Muscle layer of colon (tissue), 2 donors: Measurements from ENCODE around the gene RBKS.

Experiments
- H3K27ac ChIP-seq: one replicate; pipeline ENCODE4 v1.7.0; 2013; ENCODE audit warnings: low read depth, mild to moderate bottlenecking, low read length, moderate library complexity
- H3K27me3 ChIP-seq, 2 donors: one replicate each; pipeline ENCODE4 v1.7.0; 2013; ENCODE audit warnings: low read length in 2 of 2, mild to moderate bottlenecking in 2 of 2; ENCODE audit not compliant: insufficient read depth in 2 of 2, control insufficient read depth in 1 of 2
- H3K36me3 ChIP-seq: one replicate; pipeline ENCODE4 v1.7.0; 2013; ENCODE audit warnings: mild to moderate bottlenecking, low read length; ENCODE audit not compliant: insufficient read depth
- H3K4me1 ChIP-seq: one replicate; pipeline ENCODE4 v1.7.0; 2013; ENCODE audit warnings: mild to moderate bottlenecking, low read length; ENCODE audit not compliant: insufficient read depth
- H3K4me3 ChIP-seq, 2 donors: one replicate each; pipeline ENCODE4 v1.7.0; 2013; ENCODE audit warnings: low read length in 2 of 2, low read depth in 1 of 2, mild to moderate bottlenecking in 1 of 2, moderate library complexity in 1 of 2
- H3K9ac ChIP-seq: one replicate; pipeline ENCODE4 v1.7.0; 2013; ENCODE audit warnings: low read length
- H3K9me3 ChIP-seq: one replicate; pipeline ENCODE4 v1.7.0; 2013; ENCODE audit warnings: mild to moderate bottlenecking, low read length
- donor health status: abdominal sarcoma.
- donor health status: Adenocarcinoma of cecum.

Gene RBKS

GRCh38 chr2:27738349-27739057, 151.7 kb downstream of the RBKS start:
- H3K9ac ChIP-seq: no peak overlapping the region
- H3K36me3 ChIP-seq: no peaks in the 10 kb centered on the region
- H3K4me3 ChIP-seq: no peak overlapping the region
- H3K9me3 ChIP-seq: no peaks in the 10 kb centered on the region
- H3K27me3 ChIP-seq: no peaks in the 10 kb centered on the region
- peaks cover 10% of the 10 kb centered on the region for H3K4me1 ChIP-seq
- H3K27ac ChIP-seq: no peak overlapping the region

DNA sequence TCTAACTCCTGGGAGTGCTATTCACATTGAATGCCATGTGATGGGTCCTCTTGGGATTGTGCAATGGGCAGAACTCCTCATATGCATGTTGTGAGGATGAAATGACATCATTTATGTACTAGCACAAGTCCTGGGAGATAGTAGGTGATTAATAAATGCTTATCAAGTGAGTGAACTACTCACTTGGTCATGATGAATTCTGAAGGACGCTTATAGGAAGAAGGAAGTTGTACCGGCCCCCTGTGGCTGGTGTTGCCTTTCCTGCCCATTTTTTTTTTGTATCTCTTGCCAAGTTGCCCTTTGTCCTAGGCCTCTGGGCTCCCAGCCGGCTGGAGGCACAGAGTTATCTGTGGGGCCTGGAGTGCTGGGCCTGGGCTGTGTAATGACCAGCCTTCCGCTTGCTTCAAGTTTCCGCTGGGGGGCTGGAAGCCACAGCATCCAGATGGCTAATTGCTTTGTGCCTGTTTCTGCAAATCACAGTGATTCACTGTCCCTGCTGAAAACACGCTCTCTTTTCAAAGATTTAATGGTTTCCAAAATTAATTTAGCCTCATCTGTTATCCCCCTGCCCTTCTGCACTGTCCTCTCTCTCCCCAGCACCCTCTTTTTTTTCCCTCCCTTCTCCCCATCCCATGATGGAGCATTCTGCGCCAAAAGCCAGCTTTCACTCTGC, 152.4 kb downstream of the RBKS start:
- H3K4me3 ChIP-seq: no peak overlapping the region
- peaks cover 10% of the 10 kb centered on the region for H3K4me1 ChIP-seq
- H3K27ac ChIP-seq: no peak overlapping the region
- H3K27me3 ChIP-seq: no peaks in the 10 kb centered on the region
- no peak overlapping the region for H3K9ac ChIP-seq
- H3K9me3 ChIP-seq: no peaks in the 10 kb centered on the region
- no peaks in the 10 kb centered on the region for H3K36me3 ChIP-seq

DNA sequence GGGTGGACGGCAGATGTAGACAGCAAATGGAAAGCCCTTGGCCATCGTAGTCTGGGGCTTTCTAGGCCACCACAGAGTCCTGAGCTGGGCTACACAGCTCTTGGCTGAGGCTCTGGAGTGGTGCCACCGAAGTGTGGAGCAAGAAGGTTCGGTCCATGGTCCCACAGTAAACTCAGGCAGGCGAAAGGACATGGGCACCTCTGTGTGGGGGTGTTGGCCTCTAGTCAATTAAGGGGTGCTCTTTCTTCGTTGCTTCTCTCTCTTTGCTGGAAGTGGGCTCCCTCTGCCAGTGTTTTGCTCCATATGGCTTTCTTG, 153.3 kb downstream of the RBKS start:
- H3K27ac ChIP-seq: no peak overlapping the region
- no peak overlapping the region for H3K9ac ChIP-seq
- no peaks in the 10 kb centered on the region for H3K9me3 ChIP-seq
- H3K4me1 ChIP-seq: peaks cover 10% of the 10 kb centered on the region
- no peaks in the 10 kb centered on the region for H3K27me3 ChIP-seq
- H3K4me3 ChIP-seq: no peak overlapping the region
- H3K36me3 ChIP-seq: no peaks in the 10 kb centered on the region

DNA sequence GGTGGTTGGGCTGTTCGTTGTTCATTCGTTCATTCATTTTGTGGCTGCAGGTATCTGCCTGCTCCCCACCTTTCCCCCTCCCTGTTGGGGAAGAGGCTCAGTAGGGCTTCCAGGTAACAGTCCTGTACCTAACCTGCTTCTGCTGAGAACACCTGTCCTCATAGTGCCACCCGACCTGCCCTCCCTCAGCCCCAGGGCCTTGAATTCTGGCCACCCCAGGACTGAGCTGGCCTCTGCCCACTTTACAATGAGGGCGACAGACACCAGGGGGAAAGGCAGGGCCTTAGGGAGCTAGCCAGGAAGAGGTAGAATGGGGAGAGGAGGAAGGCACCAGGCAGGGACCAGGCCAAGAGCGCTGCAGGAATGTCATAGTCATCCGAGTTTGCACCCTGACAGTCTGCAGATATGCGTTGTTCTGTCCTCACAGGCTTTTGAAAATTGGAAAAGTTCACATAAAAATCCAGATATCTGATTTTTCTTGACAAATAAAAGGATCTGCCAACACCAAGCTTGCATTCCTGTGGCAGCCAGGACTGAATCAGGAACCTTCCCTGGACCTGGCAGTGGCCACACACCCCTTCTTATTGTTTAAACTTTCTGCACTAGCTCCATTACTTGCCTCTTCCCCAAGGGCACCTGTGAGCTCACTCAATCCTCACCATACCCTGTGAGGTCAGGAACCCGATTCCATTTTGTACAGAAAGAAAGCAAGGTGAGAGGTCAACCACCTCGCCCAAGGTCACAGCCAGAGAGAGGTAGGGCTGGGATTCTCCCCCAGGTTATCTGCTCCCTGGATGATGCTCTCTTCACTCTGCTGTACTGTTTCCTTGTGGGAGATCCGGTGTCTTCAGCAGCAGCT, 153.9 kb downstream of the RBKS start:
- Histone ChIP-seq H3K36me3 (no peaks in the 10 kb centered on the region), H3K4me3 (peak overlapping the region; percentile 70 to 76), H3K9ac (no peak overlapping the region), H3K4me1 (peaks cover 10% of the 10 kb centered on the region), H3K27me3 (no peaks in the 10 kb centered on the region), H3K27ac (peak overlapping the region; percentile 24), H3K9me3 (no peaks in the 10 kb centered on the region)

DNA sequence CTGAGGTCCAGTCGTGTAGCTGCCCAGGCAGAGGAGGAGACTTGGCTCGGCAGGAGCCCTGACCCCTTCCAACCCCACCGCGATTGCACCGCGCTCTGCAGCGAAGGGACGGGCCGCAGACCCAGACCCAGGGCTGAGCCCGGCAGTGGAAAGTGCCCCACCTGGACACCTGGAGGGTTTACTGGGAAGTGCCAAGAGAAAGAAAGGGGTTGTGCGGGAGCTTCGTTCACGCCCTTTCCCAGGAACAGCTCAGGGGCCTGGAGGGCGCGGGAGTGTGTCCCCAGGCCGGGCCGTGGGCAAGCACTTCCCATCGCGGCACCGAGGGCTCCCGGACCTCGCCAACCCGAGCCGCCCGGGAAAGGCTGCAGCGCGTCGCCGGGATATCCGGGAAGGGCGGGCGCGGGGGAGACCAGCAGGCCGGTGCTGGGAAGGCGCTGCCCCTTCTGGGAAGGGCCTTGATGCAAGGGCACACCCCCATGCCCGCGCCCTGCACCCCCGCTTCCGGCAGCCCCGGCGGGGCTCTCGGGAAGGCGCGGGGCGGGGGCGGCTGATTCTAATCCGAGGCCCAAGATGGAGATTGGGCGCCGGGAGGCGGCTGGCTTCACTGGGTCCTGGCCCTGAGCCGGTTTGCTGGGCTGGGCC, 154.8 kb downstream of the RBKS start:
- Histone ChIP-seq H3K27me3 (no peaks in the 10 kb centered on the region), H3K9ac (peak overlapping the region; percentile 46), H3K36me3 (no peaks in the 10 kb centered on the region)

DNA sequence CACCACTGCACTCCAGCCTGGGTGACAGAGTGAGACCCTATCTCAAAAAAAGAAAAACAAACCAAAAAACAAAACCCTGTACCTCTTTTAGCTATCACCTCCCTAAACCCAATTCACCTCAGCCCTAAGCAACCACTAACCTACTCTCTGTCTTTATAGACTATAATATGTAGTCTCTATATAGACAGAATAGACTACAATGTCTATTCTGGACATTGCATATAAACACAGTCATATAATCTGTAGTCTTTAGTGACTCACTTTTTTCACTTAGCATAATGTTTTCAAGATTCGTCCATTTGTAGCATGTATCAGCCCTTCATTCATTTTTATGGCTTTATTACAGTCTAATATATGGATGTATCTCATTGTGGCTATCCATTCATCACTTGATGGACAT, 155.9 kb downstream of the RBKS start:
- no peaks in the 10 kb centered on the region for H3K9me3 ChIP-seq
- no peaks in the 10 kb centered on the region for H3K27me3 ChIP-seq
- H3K4me1 ChIP-seq: peaks cover 10% of the 10 kb centered on the region
- no peak overlapping the region for H3K4me3 ChIP-seq
- no peaks in the 10 kb centered on the region for H3K36me3 ChIP-seq
- H3K27ac ChIP-seq: no peak overlapping the region
- H3K9ac ChIP-seq: no peak overlapping the region

More for the DNA sequence above, 154.8 kb downstream of the RBKS start:
- Histone ChIP-seq H3K27ac (peak overlapping the region; percentile 64), H3K9me3 (no peaks in the 10 kb centered on the region), H3K4me3 (peak overlapping the region; percentile 70 to 76), H3K4me1 (peaks cover 10% of the 10 kb centered on the region)
